Measurements from ENCODE around the gene PRKG1. TPM values are rescaled to one million over a fixed set of nuclear protein-coding genes. Genes with fewer than 3 reads are reported as not detected.
A peak's percentile ranks its signal among the peaks of the same experiment; 100 is the strongest.

PRKG1 gene
- total and polyA plus RNA-seq, 12 donors = 3.8 to 48.1 (median 29.9) TPM

- no peak for TF ChIP-seq CTCF (IDR thresholded peaks at IDR 0.05)
- Histone ChIP-seq H3K4me1 (no peaks in the 10 kb centered on the region), H3K27ac (no peak overlapping the region), H3K27me3 (no peaks in the 10 kb centered on the region), H3K36me3 (peaks cover 0 to 4% (median 0%) of the 10 kb centered on the region in 9 donors), H3K4me3 (no peak overlapping the region), H3K9me3 (no peaks in the 10 kb centered on the region)
- intact Hi-C loops (cut with DNase I) = no loop called here
- ATAC-seq = no peak
- WGBS, 2 donors = 88 to 92% methylated on average over 1 of the region's 1 CpG
- no peak for DNase-seq
Measured at GRCh38 chr10:52059089-52059488, 984.8 kb downstream of the PRKG1 start.

- H3K27me3 ChIP-seq = no peaks in the 10 kb centered on the region
- H3K4me1 ChIP-seq = no peaks in the 10 kb centered on the region
- no peaks in the 10 kb centered on the region for H3K9me3 ChIP-seq
- intact Hi-C loops (cut with DNase I) = no loop called here
- TF ChIP-seq CTCF (IDR thresholded peaks at IDR 0.05) = no peak
- H3K27ac ChIP-seq = no peak overlapping the region
- WGBS, 2 donors = 89 to 95% methylated on average over 10 of the region's 10 CpGs
- ATAC-seq (no peak), DNase-seq (no peak)
- H3K4me3 ChIP-seq = no peak overlapping the region
- no peaks in the 10 kb centered on the region for H3K36me3 ChIP-seq
Measured at GRCh38 chr10:52063159-52063558, 988.9 kb downstream of the PRKG1 start.

- DNase-seq (peak in 1 of 2 donors; percentile 5), ATAC-seq (peak in 6 of 8 donors; percentile 38 to 85 (median 66))
- Histone ChIP-seq H3K4me1 (no peaks in the 10 kb centered on the region), H3K27ac (no peak overlapping the region), H3K4me3 (no peak overlapping the region), H3K36me3 (no peaks in the 10 kb centered on the region), H3K27me3 (no peaks in the 10 kb centered on the region), H3K9me3 (no peaks in the 10 kb centered on the region)
- no peak for TF ChIP-seq CTCF (IDR thresholded peaks at IDR 0.05)
- intact Hi-C loops (cut with DNase I) = no loop called here
- 82 to 84% methylated on average over 9 of the region's 9 CpGs for WGBS, 2 donors
Measured at GRCh38 chr10:52064084-52064845, 990.0 kb downstream of the PRKG1 start.

GRCh38 chr10:52066383-52066782 is 992.1 kb downstream of the PRKG1 start:
- intact Hi-C loops (cut with DNase I) = no loop called here

More at GRCh38 chr10:52066383-52066782, 992.1 kb downstream of the PRKG1 start:
- H3K4me3 ChIP-seq = no peak overlapping the region
- ATAC-seq (no peak), DNase-seq (no peak)
- 72 to 82% methylated on average over 6 of the region's 6 CpGs for WGBS, 2 donors
- H3K36me3 ChIP-seq = no peaks in the 10 kb centered on the region
- H3K4me1 ChIP-seq = peaks cover 0 to 6% (median 0%) of the 10 kb centered on the region in 9 donors
- TF ChIP-seq CTCF (IDR thresholded peaks at IDR 0.05) = peak in 1 of 9 donors; percentile 9
- no peak overlapping the region for H3K27ac ChIP-seq
- H3K9me3 ChIP-seq = no peaks in the 10 kb centered on the region
- H3K27me3 ChIP-seq = no peaks in the 10 kb centered on the region
